Body of pancreas (tissue), 4 donors: Measurements from ENCODE around the gene OPN1LW.

Experiments
- POLR2A ChIP-seq, 3 donors: fragments of 450-650 bp; IDR thresholded peaks; one replicate each; pipeline ENCODE4 v1.6.1; 2016; ENCODE audit warnings: antibody characterized with exemption in 3 of 3, mild to moderate bottlenecking in 2 of 3
- TF ChIP-seq, protein P1 (sequence below), 7 experiments: fragments of 450-650 bp in 4 of 7; fragments of 200-600 bp in 3 of 7; sonication (generic) in 3 of 7; IDR thresholded peaks; one replicate each; pipeline ENCODE4 v1.5.1; 2016 to 2019; ENCODE audit warnings: antibody characterized with exemption in 7 of 7

DNA sequence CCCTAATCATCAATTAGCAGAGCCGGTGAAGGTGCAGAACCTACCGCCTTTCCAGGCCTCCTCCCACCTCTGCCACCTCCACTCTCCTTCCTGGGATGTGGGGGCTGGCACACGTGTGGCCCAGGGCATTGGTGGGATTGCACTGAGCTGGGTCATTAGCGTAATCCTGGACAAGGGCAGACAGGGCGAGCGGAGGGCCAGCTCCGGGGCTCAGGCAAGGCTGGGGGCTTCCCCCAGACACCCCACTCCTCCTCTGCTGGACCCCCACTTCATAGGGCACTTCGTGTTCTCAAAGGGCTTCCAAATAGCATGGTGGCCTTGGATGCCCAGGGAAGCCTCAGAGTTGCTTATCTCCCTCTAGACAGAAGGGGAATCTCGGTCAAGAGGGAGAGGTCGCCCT lies 3.3 kb upstream of the OPN1LW start:
- TF ChIP-seq, protein P1, sequence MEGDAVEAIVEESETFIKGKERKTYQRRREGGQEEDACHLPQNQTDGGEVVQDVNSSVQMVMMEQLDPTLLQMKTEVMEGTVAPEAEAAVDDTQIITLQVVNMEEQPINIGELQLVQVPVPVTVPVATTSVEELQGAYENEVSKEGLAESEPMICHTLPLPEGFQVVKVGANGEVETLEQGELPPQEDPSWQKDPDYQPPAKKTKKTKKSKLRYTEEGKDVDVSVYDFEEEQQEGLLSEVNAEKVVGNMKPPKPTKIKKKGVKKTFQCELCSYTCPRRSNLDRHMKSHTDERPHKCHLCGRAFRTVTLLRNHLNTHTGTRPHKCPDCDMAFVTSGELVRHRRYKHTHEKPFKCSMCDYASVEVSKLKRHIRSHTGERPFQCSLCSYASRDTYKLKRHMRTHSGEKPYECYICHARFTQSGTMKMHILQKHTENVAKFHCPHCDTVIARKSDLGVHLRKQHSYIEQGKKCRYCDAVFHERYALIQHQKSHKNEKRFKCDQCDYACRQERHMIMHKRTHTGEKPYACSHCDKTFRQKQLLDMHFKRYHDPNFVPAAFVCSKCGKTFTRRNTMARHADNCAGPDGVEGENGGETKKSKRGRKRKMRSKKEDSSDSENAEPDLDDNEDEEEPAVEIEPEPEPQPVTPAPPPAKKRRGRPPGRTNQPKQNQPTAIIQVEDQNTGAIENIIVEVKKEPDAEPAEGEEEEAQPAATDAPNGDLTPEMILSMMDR (IDR thresholded peaks at IDR 0.05): no peak
- no peak for TF ChIP-seq POLR2A (IDR thresholded peaks at IDR 0.05)
